Tongue (tissue), 2 donors: Measurements from ENCODE around the gene OPALIN. TPM values are rescaled to one million over a fixed set of nuclear protein-coding genes. Genes with fewer than 3 reads are reported as not detected.
"Not testable (repeated sequence)": the region's sequence is repeated elsewhere in the genome, so short reads cannot be mapped to it uniquely, and the experiment has no call there.

Experiments
- DNase-seq: peaks from one replicate; pipeline ENCODE4 v3.0.0-alpha.2; 2015
- total RNA-seq: library from RNA; depleted of rRNA; stranded (reverse); fragments of >200 nt; gene quantifications from one replicate; pipeline ENCODE4 v1.2.3, GENCODE V29; 2014

OPALIN gene
- total RNA-seq, 1 donor from 2014 or later, result not detected

GRCh38 chr10:96338279-96338925 is 20.4 kb downstream of the OPALIN start:
- no peak for DNase-seq

- DNase-seq, result no peak
Measured at GRCh38 chr10:96337106-96337505, 21.7 kb downstream of the OPALIN start.

- peak; percentile 50 for DNase-seq
Measured at GRCh38 chr10:96334616-96335526, 23.9 kb downstream of the OPALIN start.

DNA sequence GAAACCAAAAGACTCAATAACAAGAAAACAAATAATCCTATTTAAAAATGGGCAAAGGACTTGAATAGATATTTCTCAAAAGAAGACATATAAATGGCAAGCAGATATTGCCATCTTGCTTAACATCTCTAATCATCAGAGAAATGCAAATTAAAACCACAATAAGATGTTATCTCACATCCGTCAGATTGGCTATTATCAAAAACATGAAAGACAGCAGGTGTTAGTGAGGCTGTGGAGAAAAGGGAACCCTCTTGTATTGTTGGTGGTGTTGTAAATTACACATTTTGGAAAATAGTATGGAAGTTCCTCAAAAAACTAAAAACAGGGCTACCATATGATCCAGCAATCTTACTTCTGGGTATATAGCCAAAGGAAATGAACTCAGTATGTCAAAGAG is 25.7 kb downstream of the OPALIN start:
- no peak for DNase-seq

DNA sequence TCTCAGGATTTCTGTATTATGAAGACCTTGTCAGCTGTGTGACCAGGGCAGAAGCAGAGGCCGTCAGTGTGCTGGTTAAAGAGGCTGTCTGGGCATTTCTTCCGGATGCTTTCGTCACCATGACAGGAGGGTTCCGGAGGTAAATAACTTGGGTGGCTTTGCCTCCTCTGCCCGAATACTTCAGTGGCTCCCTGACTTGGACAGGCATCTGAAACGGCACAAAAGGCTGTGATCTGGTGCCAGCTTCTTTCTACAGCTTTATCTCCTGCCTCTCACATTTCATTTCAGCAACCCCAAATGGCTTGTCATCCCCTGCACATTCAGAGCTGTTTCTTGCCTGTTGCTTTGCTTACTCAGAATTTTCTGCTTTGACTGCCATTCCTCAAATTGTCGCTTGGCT is 31.3 kb downstream of the OPALIN start:
- no peak for DNase-seq

GRCh38 chr10:96325719-96326373 is 33.0 kb downstream of the OPALIN start:
- no peak for DNase-seq

DNA sequence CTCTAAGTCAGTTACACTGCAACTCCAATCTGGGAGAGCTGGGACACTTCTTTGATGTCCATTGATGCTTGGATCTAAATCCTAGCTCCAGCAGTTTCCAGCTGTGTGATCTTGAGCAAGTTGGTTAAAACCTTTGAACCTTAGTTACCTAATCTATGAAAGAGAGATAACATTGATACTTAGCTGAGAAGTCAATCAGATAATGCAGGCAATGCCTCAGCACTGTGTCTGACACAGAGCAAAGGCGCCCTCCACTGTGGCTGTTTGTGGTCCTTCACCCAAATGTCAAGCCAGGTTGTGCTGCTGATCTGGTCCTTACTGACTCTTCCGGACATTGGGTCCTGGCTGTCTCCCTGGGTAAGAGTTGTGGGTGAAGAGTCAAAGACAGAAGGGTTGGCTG is 34.4 kb downstream of the OPALIN start:
- no peak for DNase-seq

DNA sequence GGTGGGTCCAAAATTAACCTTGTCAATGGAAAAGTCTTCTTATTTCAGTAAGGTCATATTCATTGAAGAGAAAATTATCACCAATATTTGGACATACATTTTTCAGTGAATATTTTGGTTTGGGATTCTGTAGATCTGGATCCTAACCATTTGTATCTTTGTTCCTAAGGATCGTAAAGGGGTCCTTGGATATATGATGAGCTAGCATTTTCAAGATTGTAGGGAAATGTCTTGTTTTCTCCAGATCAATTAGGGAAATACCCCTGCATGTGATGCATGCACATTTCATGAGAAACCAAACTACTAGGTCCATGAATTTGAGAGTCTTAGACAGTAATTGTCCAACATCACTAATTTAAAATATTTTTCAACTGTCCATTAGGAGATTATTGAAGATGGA is 36.5 kb downstream of the OPALIN start:
- DNase-seq, result no peak

DNA sequence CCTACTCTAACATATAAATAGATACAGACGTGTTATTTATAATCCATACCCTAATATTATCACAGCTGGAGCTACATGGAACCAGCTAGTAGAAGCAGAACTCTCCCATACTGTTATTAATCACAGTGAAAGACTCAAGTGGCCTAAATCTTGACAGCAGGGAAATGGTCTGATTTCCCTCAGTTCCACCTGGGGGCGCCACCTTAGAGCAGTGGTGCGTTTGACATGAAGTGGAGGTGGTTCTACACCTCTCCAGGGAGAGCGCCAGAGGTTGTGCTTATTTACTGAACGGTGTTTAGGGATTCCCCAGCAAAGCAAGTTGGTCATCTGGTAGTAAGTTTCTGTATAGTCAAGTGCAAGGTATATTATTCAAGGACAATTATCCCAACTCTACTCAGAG is 37.0 kb downstream of the OPALIN start:
- DNase-seq, result no peak

- DNase-seq, result no peak
Measured at GRCh38 chr10:96319754-96320474, 38.9 kb downstream of the OPALIN start.

DNA sequence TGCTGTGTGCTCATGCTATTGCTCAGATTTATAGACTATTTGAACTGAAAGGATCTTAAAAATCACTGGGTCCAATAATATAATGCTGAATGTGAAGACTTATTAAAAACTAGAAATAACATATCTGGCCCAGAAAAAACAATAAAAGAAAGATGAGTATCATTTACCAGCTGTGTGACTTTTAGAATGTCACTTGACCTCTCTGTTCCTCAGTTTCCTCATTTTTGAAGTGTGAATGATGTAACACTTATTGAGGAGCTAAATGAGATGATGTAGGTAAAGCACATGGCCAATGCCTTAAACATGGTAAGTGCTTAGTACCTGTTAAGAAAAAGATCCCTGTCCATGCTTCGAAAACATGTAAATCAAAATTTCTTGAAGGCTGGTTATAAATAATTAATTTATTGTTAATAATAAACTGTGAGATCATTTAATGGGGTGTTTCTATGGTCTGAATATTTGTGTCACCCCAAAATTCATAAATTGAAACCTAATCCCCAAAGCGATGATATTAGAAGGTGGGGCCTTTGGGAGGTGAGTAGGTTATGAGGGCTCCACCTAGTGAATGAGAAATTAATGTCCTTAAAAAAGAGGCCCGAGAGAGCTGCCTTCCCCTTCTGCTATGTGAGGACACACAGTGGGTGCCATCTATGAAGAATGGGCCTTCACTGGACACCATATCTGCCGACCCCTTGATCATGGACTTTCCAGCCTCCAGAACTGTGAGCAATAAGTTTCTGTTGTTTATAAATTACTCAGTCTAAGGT is 41.6 kb downstream of the OPALIN start:
- DNase-seq, result no peak

DNA sequence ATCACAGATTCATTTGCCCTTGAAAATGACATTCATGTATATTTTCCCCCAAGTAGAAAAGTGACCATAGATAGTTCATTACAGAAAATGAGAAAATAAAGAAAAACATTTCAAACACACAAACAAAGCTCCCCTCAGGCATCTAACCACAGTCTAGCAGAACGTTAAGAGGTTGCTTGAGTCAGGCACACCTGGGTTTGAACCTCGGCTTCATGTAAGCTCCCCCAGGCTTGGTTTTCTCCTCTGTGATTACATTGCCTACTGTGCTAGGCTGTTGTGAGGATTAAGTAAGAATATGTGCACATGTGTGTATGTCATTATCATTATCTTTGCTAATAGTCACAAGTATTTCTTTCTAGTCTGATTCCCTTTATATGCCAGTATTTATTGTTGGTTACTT is 45.5 kb downstream of the OPALIN start:
- DNase-seq, result no peak

GRCh38 chr10:96311180-96311715 is 47.6 kb downstream of the OPALIN start:
- DNase-seq, result no peak

GRCh38 chr10:96310321-96310669 is 48.5 kb downstream of the OPALIN start:
- no peak for DNase-seq

- no peak for DNase-seq
Measured at GRCh38 chr10:96309628-96310320, 49.0 kb downstream of the OPALIN start.

GRCh38 chr10:96308854-96309253 is 49.9 kb downstream of the OPALIN start:
- not testable (repeated sequence) for DNase-seq

DNA sequence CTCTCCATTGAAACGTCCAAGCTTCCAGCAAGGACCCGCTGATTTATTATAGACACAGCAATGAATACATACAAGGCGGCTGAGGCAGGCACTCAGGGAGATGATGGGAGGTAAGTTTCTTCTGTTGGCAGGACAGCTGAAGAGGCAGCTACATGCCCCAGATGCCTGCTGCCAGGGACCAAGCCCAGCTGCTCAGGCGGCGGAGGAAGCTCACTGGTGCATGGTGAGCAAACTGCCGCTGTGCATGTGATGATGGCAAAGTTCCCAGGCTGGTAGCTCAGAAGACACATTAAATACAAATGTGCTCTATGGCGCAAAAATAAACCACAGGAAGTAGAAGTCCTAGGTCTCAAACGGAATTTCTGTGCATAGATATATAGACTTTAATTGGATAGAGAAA is 52.3 kb downstream of the OPALIN start:
- peak; percentile 26 for DNase-seq

DNA sequence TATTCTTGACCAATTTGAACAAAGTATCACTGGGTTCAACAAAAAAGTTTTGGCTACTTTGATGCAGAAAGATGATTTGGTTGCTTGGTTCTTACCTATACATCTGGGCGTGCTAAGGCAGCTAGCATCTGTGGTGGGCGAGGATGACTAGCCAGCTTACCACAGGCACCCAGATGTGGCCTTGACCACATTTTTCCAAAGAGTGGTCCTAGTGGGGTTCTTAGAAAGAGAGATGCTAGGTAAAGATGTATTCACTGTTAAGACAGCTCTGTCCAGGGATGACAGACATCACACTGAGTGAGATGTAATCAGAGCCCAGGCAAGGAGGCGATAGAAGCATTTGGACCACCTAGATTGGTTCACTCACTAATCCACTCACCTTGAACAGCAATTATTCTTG is 53.8 kb downstream of the OPALIN start:
- DNase-seq, result no peak

DNA sequence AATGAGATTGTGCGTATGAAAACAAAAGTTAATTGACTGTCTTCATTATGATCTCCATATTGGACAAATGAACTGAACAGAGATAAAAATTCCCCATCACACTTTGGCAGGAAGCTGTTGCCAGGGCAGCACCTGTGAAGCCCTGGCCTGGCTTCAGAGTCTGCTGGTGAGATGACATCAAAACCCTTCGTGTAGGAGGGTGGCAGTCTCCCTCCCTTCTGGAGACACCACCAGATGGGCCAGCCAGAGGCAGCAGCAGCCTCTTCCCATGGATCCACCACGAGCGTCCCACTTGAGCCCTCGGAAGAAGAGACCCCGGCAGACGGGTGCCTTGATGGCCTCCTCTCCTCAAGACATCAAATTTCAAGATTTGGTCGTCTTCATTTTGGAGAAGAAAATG is 54.6 kb downstream of the OPALIN start, which contains the start of gene DNTT:
TSS of gene DNTT (plus strand) at position 205 of the 400 bp plus-strand sequence. CDS start at position 269, 64 bp downstream.
- DNase-seq, result no peak

GRCh38 chr10:96301616-96302015 is 57.2 kb downstream of the OPALIN start:
- no peak for DNase-seq

- DNase-seq, result peak; percentile 37
Measured at GRCh38 chr10:96299383-96299782, 59.4 kb downstream of the OPALIN start.
